Transverse colon (tissue), 3 donors: Measurements from ENCODE around the gene FAM241A.

ENCODE experiments used
- CTCF ChIP-seq, 5 experiments: fragments of 200-600 bp in 3 of 5; fragments of 450-650 bp in 2 of 5; sonication (generic) in 3 of 5; IDR thresholded peaks; 1 replicate in 2 of 5; 2 replicates in 3 of 5; pipeline ENCODE4 v1.5.1; 2016 to 2017; ENCODE audit warnings: antibody characterized with exemption in 5 of 5, inconsistent platforms in 3 of 5, mild to moderate bottlenecking in 2 of 5, moderate library complexity in 1 of 5
- EP300 ChIP-seq: sonication (generic); formaldehyde crosslinking; IDR thresholded peaks from one replicate; pipeline ENCODE4 v1.6.1; 2017; ENCODE audit warnings: antibody characterized with exemption, low read depth

GRCh38 chr4:112210777-112211176 lies 65.5 kb downstream of the FAM241A start:
- TF ChIP-seq CTCF (IDR thresholded peaks at IDR 0.05) = no peak
- TF ChIP-seq EP300 = no peak
